OCI-LY3 (cell line): ENCODE data around the gene HSF4.

Experiments
- H2AFZ ChIP-seq: fragments of 200-600, 300-600 bp; shearing (Covaris generic); 2 replicates; pipeline ENCODE4 v1.6.0; 2014; ENCODE audit warnings: antibody characterized with exemption, low read depth, low read length
- H3K27ac ChIP-seq: fragments of 200-600, 300-600 bp; sonication (generic); 2 replicates; pipeline ENCODE4 v1.5.1; 2014; ENCODE audit warnings: mild to moderate bottlenecking, low read length, moderate library complexity, mixed read lengths
- H3K27me3 ChIP-seq: fragments of 200-600, 300-600 bp; sonication (generic); 2 replicates; pipeline ENCODE4 v1.6.1; 2014; ENCODE audit warnings: low read depth, low read length, mixed read lengths
- H3K36me3 ChIP-seq: fragments of 200-600, 300-600 bp; sonication (generic); replicated peaks from 2 replicates; pipeline ENCODE3; 2014; ENCODE audit warnings: low read depth, low read length, mixed read lengths
- H3K4me1 ChIP-seq: fragments of 300-600, 200-600 bp; sonication (generic); 2 replicates; pipeline ENCODE4 v1.6.1; 2014; ENCODE audit warnings: low read length, mixed read lengths
- H3K4me2 ChIP-seq: fragments of 200-600, 300-600 bp; sonication (generic); 2 replicates; pipeline ENCODE4 v1.6.1; 2014; ENCODE audit warnings: low read length, mixed read lengths
- H3K4me3 ChIP-seq: fragments of 300-600, 200-600 bp; sonication (generic); 2 replicates; pipeline ENCODE4 v1.5.1; 2014; ENCODE audit warnings: antibody characterized with exemption, mild to moderate bottlenecking, low read length, moderate library complexity
- H3K79me2 ChIP-seq: fragments of 300-600, 200-600 bp; shearing (Covaris generic); 2 replicates; pipeline ENCODE4 v1.6.1; 2014; ENCODE audit warnings: mild to moderate bottlenecking, low read length, mixed read lengths
- H3K9ac ChIP-seq: fragments of 300-600, 200-600 bp; shearing (Covaris generic); 2 replicates; pipeline ENCODE4 v1.6.0; 2014; ENCODE audit warnings: mild to moderate bottlenecking, low read length, moderate library complexity
- H3K9me3 ChIP-seq: fragments of 200-600, 300-600 bp; shearing (Covaris generic); 2 replicates; pipeline ENCODE4 v1.6.1; 2014; ENCODE audit warnings: low read length, mixed read lengths; ENCODE audit not compliant: insufficient read depth
- H4K20me1 ChIP-seq: fragments of 200-600, 300-600 bp; sonication (generic); 2 replicates; pipeline ENCODE4 v1.6.1; 2016; ENCODE audit warnings: low read length, mixed read lengths; ENCODE audit not compliant: insufficient read depth
- EZH2phosphoT487 ChIP-seq: fragments of 200-600 bp; shearing (Covaris generic); IDR thresholded peaks from 2 replicates; pipeline ENCODE4 v1.6.1; 2018; ENCODE audit warnings: antibody characterized with exemption, mixed run types, low read depth
- TF ChIP-seq, protein P1 (sequence below): fragments of 200-600, 300-600 bp; sonication (generic); IDR thresholded peaks from 2 replicates; pipeline ENCODE4 v1.5.1; 2014; ENCODE audit warnings: antibody characterized with exemption, low read length, low read depth

The HSF4 gene

DNA sequence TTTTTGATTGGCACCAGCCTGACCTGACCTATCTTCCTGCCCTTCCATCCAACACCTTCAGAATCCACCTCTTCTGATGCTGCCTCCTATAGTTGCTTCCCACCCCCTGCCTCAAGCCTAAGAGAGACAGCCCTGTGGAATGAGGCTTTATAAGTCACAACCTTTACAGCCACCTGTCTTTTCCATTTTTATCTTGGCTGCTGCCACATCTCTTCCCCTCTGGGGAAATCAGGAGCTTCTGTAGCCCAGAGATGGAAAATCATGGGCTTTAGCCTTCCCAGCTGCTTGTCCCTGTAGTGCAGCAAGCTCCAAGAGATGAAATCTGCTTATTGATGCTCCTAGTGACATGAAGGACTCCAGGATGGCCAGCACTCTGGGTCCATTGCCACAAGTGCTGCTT is 36.1 kb upstream of the HSF4 start:
- Histone ChIP-seq H3K4me2 (no peak overlapping the region), H4K20me1 (no peaks in the 10 kb centered on the region; the same call in 1 of the 2 replicates), H3K79me2 (no peaks in the 10 kb centered on the region), H3K27ac (no peak overlapping the region), H3K36me3 (peaks cover 23% of the 10 kb centered on the region), H3K9ac (no peak overlapping the region), H3K4me1 (no peaks in the 10 kb centered on the region), H2AFZ (no peak overlapping the region), H3K4me3 (no peak overlapping the region), H3K27me3 (no peaks in the 10 kb centered on the region), H3K9me3 (no peaks in the 10 kb centered on the region)
- no peak for TF ChIP-seq EZH2phosphoT487
- TF ChIP-seq, protein P1, sequence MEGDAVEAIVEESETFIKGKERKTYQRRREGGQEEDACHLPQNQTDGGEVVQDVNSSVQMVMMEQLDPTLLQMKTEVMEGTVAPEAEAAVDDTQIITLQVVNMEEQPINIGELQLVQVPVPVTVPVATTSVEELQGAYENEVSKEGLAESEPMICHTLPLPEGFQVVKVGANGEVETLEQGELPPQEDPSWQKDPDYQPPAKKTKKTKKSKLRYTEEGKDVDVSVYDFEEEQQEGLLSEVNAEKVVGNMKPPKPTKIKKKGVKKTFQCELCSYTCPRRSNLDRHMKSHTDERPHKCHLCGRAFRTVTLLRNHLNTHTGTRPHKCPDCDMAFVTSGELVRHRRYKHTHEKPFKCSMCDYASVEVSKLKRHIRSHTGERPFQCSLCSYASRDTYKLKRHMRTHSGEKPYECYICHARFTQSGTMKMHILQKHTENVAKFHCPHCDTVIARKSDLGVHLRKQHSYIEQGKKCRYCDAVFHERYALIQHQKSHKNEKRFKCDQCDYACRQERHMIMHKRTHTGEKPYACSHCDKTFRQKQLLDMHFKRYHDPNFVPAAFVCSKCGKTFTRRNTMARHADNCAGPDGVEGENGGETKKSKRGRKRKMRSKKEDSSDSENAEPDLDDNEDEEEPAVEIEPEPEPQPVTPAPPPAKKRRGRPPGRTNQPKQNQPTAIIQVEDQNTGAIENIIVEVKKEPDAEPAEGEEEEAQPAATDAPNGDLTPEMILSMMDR, result no peak

DNA sequence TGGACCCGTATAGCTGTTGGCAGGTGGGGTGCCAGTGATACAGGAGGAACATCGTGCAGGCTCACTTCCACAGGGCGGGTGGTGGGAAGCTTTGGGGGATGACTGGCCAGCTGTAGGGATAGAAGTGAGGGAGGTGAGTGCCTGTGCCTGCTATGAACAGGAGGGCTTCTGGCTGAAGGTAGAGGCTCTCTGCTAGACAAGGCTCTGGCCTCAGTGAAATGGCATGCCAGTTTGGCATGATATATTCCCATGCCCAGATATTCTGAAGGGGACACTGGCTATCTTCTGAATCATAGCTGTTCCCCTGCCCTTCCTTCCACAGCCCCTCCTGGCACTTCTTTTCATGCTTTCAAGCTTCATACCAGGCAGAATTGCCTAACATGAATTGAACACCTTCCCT is 35.7 kb upstream of the HSF4 start:
- Histone ChIP-seq H3K79me2 (no peaks in the 10 kb centered on the region), H3K27ac (no peak overlapping the region), H4K20me1 (no peaks in the 10 kb centered on the region; the same call in 1 of the 2 replicates), H3K4me3 (no peak overlapping the region), H3K4me1 (no peaks in the 10 kb centered on the region), H3K9me3 (no peaks in the 10 kb centered on the region), H3K9ac (no peak overlapping the region), H2AFZ (no peak overlapping the region), H3K36me3 (peaks cover 23% of the 10 kb centered on the region), H3K27me3 (no peaks in the 10 kb centered on the region), H3K4me2 (no peak overlapping the region)
- TF ChIP-seq, protein P1, result no peak
- TF ChIP-seq EZH2phosphoT487, result no peak

DNA sequence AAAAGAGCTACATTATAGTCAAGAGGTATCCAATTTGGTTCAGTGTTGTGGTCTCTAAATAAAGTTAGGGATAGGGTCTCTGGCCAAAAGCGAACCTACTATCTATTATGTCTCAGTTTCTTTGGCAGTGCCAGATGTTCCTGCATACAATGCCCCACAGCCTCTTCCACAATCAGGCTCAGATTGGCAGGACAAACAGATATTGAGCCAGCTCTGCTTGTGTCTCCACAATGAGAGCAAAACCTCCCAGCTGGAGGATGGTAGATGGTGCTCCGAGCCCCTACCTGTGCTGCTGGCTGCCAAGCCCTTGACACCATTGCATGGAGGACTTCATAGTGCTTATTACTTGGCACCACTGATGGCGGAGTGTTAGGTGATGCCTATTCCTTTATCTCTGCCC is 35.1 kb upstream of the HSF4 start:
- Histone ChIP-seq H4K20me1 (no peaks in the 10 kb centered on the region; the same call in 1 of the 2 replicates), H3K36me3 (peaks cover 18% of the 10 kb centered on the region), H3K9ac (no peak overlapping the region), H3K79me2 (no peaks in the 10 kb centered on the region), H3K27ac (no peak overlapping the region), H3K9me3 (no peaks in the 10 kb centered on the region), H2AFZ (no peak overlapping the region), H3K4me1 (no peaks in the 10 kb centered on the region), H3K4me3 (no peak overlapping the region), H3K4me2 (no peak overlapping the region), H3K27me3 (no peaks in the 10 kb centered on the region)
- no peak for TF ChIP-seq EZH2phosphoT487
- TF ChIP-seq, protein P1, result no peak

DNA sequence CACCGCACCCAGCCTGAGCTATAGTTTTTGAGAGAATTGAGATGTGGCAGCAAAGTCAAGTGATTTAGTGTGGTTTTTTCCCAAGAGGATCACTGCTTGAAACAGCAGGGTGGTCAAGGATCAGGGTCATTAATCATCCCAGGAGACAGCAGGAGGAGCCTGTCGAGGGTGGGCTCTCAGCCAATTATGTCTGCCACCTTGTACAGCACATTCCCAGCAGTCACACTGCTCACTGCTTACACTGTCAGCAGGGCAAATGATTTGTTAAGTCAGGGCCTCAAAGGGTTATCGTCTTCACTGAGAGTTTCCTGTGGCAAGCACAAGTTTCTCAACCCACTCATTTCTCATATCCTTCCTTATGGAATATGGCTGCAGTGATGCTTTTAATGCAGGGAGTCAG is 26.9 kb upstream of the HSF4 start:
- no peak for TF ChIP-seq EZH2phosphoT487
- TF ChIP-seq, protein P1, result no peak

More for the DNA sequence above, 26.9 kb upstream of the HSF4 start:
- Histone ChIP-seq H4K20me1 (no peaks in the 10 kb centered on the region), H3K4me1 (no peaks in the 10 kb centered on the region), H3K27ac (no peak overlapping the region), H3K9ac (no peak overlapping the region), H3K36me3 (peaks cover 36% of the 10 kb centered on the region), H2AFZ (no peak overlapping the region), H3K79me2 (no peaks in the 10 kb centered on the region), H3K4me3 (no peak overlapping the region), H3K4me2 (no peak overlapping the region), H3K27me3 (no peaks in the 10 kb centered on the region), H3K9me3 (no peaks in the 10 kb centered on the region)
